NB4 (cell line): ENCODE results near the gene CELF3.
"Not testable (repeated sequence)": the region's sequence is repeated elsewhere in the genome, so short reads cannot be mapped to it uniquely, and the experiment has no call there.

Experiments
- DNase-seq: peaks from one replicate; pipeline ENCODE4 v3.0.0; 2010; ENCODE audit warnings: low read depth
- H3K4me3 ChIP-seq: one replicate; pipeline ENCODE4 v1.5.1; 2011; ENCODE audit warnings: mild to moderate bottlenecking, low read depth, low read length, moderate library complexity
- MYC ChIP-seq: IDR thresholded peaks from 2 replicates; pipeline ENCODE4 v1.6.1; 2011; ENCODE audit warnings: low read depth, low read length
- POLR2A ChIP-seq: IDR thresholded peaks from 2 replicates; pipeline ENCODE4 v1.6.1; 2011; ENCODE audit warnings: mild to moderate bottlenecking; ENCODE audit not compliant: insufficient read length; ENCODE audit errors: extremely low read depth
- TF ChIP-seq, protein P1 (sequence below): IDR thresholded peaks from 2 replicates; pipeline ENCODE4 v1.6.1; 2011; ENCODE audit warnings: low read depth, low read length
- TF ChIP-seq, protein P2 (sequence below): IDR thresholded peaks from one replicate; pipeline ENCODE4 v1.5.1; 2012; ENCODE audit warnings: low read depth, low read length

Gene CELF3

DNA sequence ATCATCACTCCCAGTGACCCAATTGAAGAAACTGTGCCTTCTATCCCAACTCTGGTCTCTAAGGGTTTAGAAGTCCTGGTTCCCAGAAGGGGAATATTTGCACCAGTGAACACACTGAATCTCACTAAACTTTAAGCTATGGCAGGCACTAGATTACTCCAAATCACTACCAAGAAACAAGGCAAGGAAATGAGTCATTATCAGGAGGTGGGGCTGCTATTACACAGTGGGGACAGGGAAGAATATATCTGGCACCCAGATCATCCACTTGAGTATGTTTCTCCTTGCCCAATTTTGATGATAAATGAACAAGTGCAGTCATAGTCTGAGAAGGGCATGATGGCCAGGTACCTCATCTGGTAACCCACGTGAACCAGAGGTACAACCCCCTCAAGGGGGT lies 39.7 kb upstream of the CELF3 start:
- H3K4me3 ChIP-seq, result no peak overlapping the region
- DNase-seq, result no peak
- TF ChIP-seq POLR2A (no peak), MYC (no peak)
- TF ChIP-seq, protein P1, sequence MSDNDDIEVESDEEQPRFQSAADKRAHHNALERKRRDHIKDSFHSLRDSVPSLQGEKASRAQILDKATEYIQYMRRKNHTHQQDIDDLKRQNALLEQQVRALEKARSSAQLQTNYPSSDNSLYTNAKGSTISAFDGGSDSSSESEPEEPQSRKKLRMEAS, result no peak
- TF ChIP-seq, protein P2, sequence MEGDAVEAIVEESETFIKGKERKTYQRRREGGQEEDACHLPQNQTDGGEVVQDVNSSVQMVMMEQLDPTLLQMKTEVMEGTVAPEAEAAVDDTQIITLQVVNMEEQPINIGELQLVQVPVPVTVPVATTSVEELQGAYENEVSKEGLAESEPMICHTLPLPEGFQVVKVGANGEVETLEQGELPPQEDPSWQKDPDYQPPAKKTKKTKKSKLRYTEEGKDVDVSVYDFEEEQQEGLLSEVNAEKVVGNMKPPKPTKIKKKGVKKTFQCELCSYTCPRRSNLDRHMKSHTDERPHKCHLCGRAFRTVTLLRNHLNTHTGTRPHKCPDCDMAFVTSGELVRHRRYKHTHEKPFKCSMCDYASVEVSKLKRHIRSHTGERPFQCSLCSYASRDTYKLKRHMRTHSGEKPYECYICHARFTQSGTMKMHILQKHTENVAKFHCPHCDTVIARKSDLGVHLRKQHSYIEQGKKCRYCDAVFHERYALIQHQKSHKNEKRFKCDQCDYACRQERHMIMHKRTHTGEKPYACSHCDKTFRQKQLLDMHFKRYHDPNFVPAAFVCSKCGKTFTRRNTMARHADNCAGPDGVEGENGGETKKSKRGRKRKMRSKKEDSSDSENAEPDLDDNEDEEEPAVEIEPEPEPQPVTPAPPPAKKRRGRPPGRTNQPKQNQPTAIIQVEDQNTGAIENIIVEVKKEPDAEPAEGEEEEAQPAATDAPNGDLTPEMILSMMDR, result no peak

DNA sequence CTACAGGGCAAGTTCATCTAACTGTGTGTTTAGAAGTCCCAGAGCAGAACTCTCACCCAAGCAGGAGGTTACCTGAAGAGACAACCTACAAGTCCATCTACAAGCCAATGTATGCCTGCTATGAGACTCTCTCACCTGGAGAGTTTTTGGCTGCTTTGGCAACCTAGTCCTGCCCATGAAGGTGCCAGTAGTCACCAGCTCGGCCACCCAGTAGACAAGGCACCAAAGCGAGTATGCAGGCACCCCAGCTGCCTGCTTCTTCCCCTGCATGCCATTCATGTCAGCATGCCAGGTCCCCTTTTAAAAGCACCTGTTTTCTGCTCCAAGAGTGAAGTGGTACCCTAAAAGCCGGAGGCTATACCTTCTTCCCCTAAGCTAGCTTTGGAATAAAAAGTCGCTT lies 24.9 kb upstream of the CELF3 start:
- TF ChIP-seq, protein P1, result no peak
- TF ChIP-seq POLR2A (no peak), MYC (no peak)
- TF ChIP-seq, protein P2, result no peak
- no peak for DNase-seq

DNA sequence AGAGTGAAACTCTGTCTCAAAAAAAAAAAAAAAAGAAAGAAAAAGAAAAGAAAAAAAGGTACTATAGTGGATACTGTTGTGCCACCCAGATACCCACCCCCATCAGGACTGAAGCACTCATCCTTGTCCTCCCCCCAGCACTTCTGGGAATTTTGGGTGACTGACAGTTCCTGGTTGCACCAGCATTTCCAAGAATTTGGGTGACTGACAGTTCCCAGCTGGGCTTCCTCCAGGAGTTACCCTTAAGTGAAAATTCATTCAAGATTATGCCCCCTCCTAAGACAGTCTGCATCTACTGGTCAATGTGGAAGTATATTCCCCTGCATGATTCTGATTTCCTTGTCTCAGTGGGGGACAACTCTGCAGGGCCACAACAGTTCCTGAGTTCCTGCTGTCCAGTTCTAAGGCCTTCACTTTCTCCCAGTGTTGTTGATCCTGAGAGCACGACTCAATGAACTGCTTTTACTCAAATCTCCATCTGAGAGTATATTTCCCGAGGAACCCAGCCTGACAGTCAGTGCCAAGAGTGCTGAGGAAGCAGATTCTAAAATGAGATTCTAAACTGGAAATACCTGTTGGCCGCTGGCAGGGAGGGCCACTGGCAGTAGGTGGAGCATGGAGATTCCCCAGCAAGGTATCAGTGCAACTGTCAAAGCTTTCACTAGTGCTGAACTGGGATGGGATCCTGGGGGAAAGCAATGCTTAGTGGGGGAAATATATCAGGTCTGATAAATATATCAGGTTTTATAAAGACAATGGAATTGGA lies 23.2 kb upstream of the CELF3 start:
- no peak for DNase-seq
- no peak for TF ChIP-seq MYC
- TF ChIP-seq, protein P1, result no peak
- TF ChIP-seq, protein P2, result no peak
- TF ChIP-seq POLR2A, result no peak

More for the DNA sequence above, 24.9 kb upstream of the CELF3 start:
- H3K4me3 ChIP-seq, result no peak overlapping the region

DNA sequence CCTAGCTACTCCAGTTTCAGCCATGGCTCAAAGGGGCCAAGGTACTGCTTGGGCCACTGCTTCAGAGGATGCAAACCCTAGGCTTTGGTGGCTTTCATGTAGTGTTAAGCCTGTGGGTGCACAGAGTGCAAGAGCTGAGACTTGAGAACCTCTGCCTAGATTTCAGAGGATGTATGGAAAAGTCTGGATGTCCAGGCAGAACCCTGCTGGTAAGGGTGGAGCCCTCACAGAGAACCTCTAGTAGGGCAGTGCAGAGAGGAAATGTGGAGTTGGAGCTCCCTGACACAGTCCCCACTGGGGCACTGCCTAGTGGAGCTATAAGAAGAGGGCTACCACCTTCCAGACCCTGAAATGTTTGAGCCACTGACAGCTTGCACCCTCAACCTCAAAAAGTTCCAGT lies 20.9 kb upstream of the CELF3 start:
- TF ChIP-seq, protein P2, result no peak
- no peak for TF ChIP-seq POLR2A
- TF ChIP-seq MYC, result no peak
- TF ChIP-seq, protein P1, result no peak
- DNase-seq, result no peak
- no peak overlapping the region for H3K4me3 ChIP-seq

More for the DNA sequence above, 23.2 kb upstream of the CELF3 start:
- H3K4me3 ChIP-seq, result no peak overlapping the region

DNA sequence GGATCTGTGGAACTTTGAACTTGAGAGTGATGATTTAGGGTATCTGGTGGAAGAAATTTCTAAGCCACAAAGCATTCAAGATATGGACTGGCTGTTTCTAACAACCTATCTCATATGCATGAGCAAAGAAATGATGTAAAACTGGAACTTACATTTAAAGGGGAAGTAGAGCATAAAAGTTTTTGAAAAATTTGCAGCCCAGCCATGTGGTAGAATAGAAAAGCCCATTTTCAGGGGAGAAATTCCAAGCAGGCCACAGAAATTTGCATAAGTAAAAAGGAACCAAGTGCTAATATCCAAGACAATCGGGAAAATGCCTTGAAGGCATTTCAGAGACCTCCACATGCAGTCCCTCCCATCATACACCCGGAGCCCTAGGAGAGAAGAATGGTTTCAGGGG lies 20.4 kb upstream of the CELF3 start:
- no peak for DNase-seq
- no peak overlapping the region for H3K4me3 ChIP-seq
- TF ChIP-seq, protein P2, result no peak
- TF ChIP-seq POLR2A (no peak), MYC (no peak)
- TF ChIP-seq, protein P1, result no peak

DNA sequence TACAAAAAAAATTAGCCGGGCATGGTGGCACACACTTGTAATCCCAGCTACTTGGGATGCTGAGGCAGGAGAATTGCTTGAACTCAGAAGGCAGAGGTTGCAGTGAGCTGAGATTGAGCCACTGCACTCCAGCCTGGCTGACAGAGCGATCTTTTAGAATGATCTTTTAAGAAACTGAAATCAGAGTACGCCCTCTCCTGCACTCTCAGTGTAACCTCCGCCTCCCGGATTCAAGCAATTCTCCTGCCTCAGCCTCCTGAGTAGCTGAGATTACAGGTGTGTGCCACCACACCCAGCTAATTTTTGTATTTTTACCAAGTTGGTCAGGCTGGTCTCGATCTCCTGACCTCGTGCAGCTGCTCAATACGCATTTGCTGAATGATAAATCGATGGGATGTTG lies 17.4 kb upstream of the CELF3 start:
- not testable (repeated sequence) for H3K4me3 ChIP-seq, DNase-seq
